Psoas muscle (tissue), 8 donors: ENCODE results near the gene RSPH6A. TPM values are rescaled to one million over a fixed set of nuclear protein-coding genes. Genes with fewer than 3 reads are reported as not detected.

Source experiments
- ATAC-seq, 4 donors: fragments of 200-7000 bp; cut with Tn5 transposase; one replicate each; pipeline ENCODE4 v1.9.1; 2020; ENCODE audit warnings: moderate library complexity in 3 of 4, mild to moderate bottlenecking in 2 of 4
- DNase-seq, 2 donors: peaks; one replicate each; pipeline ENCODE4 v3.0.0-alpha.2; 2020
- H3K27ac ChIP-seq: fragments of 200-600 bp; one replicate; pipeline ENCODE4 v1.8.0; 2022
- H3K27me3 ChIP-seq, 3 donors: fragments of 200-600 bp in 1 of 3; one replicate each; pipeline versions ENCODE4 v1.6.1 to v1.8.0; 2013 to 2022; ENCODE audit warnings: low read length in 2 of 3, mild to moderate bottlenecking in 2 of 3, moderate library complexity in 1 of 3; ENCODE audit not compliant: insufficient read depth in 3 of 3
- H3K36me3 ChIP-seq, 2 donors: fragments of 200-600 bp in 1 of 2; one replicate each; pipeline versions ENCODE4 v1.6.1 to v1.8.0; 2013 to 2022; ENCODE audit warnings: low read depth in 1 of 2, mild to moderate bottlenecking in 1 of 2, moderate library complexity in 1 of 2; ENCODE audit not compliant: insufficient read depth in 1 of 2
- H3K4me1 ChIP-seq: fragments of 200-600 bp; one replicate; pipeline ENCODE4 v1.8.0; 2022
- H3K4me3 ChIP-seq: fragments of 200-600 bp; one replicate; pipeline ENCODE4 v1.8.0; 2022; ENCODE audit warnings: mild to moderate bottlenecking
- H3K9me3 ChIP-seq: fragments of 200-600 bp; one replicate; pipeline ENCODE4 v1.8.0; 2022
- CTCF ChIP-seq: fragments of 200-600 bp; IDR thresholded peaks from one replicate; pipeline ENCODE4 v1.8.0; 2022; ENCODE audit warnings: antibody characterized with exemption
- WGBS, 3 donors: extraction: QIAGEN DNeasy Blood & Tissue Kit; methylation state at CpG; one replicate each; pipeline versions ENCODE4 v1.1.6 to v1.1.7; 2013; 5-methylcytosine and 5-hydroxymethylcytosine counted together
- intact Hi-C, 2 donors: fragments of 100-400 bp; cut with DNase I; formaldehyde crosslinking; loops; one replicate each; pipeline versions ENCODE4 v1.11.0 to v1.14.2; 2022
- polyA plus RNA-seq, 3 donors: library from polyadenylated mRNA; stranded (reverse); fragments of 200-250 nt; gene quantifications; one replicate each; pipeline ENCODE4 v1.2.3, GENCODE V29; 2013
- total RNA-seq, 4 donors: library from RNA; stranded (reverse); fragmentation: NEBNext Ultra II Directional in 2 of 4; extraction: Animal tissue kit (Norgen Biotek cat#: 25700) in 2 of 4; gene quantifications; one replicate each; pipeline versions ENCODE4 v1.2.1 to v1.2.4, GENCODE V29; 2021 to 2023
- donor health status: healthy with polysubstance abuse.
- donor health status: DM: no; HTN: no; CAD: no; lungs with moderate emphysema.
- donor health status: Bipolar disorder and iron deficiency.
- donor health status: healthy.
- donor health status: DM: yes; HTN: yes; CAD: no.
- donor health status: DM: no; HTN: no; CAD: no.
- donor health status: DM: no; HTN: no; CAD: no.
- donor health status: DM: yes; HTN: yes; CAD: no.

The RSPH6A gene
- total and polyA plus RNA-seq, 7 donors = 0.03 to 0.15 (median 0.09) TPM; not detected in 3

GRCh38 chr19:45819769-45820168, 4.7 kb upstream of the RSPH6A start:
- H3K4me3 ChIP-seq = no peak overlapping the region
- H3K27me3 ChIP-seq = peaks cover 0 to 2% (median 0%) of the 10 kb centered on the region in 3 donors
- H3K27ac ChIP-seq = no peak overlapping the region
- no peaks in the 10 kb centered on the region for H3K9me3 ChIP-seq
- DNase-seq (no peak), ATAC-seq (no peak)
- WGBS, 3 donors = 90 to 91% (median 90%) methylated on average over 5 to 6 of the region's 6 CpGs
- H3K36me3 ChIP-seq = peaks cover 2 to 42% of the 10 kb centered on the region in 2 donors
- peaks cover 5% of the 10 kb centered on the region for H3K4me1 ChIP-seq
- intact Hi-C loops = no loop called here
- no peak for TF ChIP-seq CTCF

GRCh38 chr19:45817725-45818301, 2.7 kb upstream of the RSPH6A start:
- Histone ChIP-seq H3K36me3 (peaks cover 0 to 25% of the 10 kb centered on the region in 2 donors), H3K27me3 (peaks cover 0 to 2% (median 0%) of the 10 kb centered on the region in 3 donors), H3K9me3 (no peaks in the 10 kb centered on the region), H3K4me1 (no peaks in the 10 kb centered on the region), H3K4me3 (no peak overlapping the region), H3K27ac (no peak overlapping the region)
- intact Hi-C loops = loop anchor here in 1 of 2 donors (1.0 kb wide), 1 partner anchor 65 kb away; no protein-coding TSS in a partner anchor
- 66 to 79% (median 75%) methylated on average over 17 to 19 of the region's 19 CpGs for WGBS, 3 donors
- ATAC-seq = peak in 3 of 4 donors; percentile 7 to 20 (median 19)
- DNase-seq = no peak
- no peak for TF ChIP-seq CTCF

GRCh38 chr19:45817010-45817724, 2.1 kb upstream of the RSPH6A start:
- no peak overlapping the region for H3K27ac ChIP-seq

GRCh38 chr19:45816236-45817009, 1.3 kb upstream of the RSPH6A start:
- TF ChIP-seq CTCF = no peak
- H3K27me3 ChIP-seq = peaks cover 0 to 2% (median 0%) of the 10 kb centered on the region in 3 donors
- ATAC-seq (peak in 3 of 4 donors; percentile 3 to 12 (median 6)), DNase-seq (no peak)
- intact Hi-C loops = loop anchor here in 1 of 2 donors (1.0 kb wide), 1 partner anchor 67 kb away; no protein-coding TSS in a partner anchor
- H3K9me3 ChIP-seq = no peaks in the 10 kb centered on the region
- no peak overlapping the region for H3K4me3 ChIP-seq
- H3K4me1 ChIP-seq = no peaks in the 10 kb centered on the region
- WGBS, 3 donors = 61 to 70% (median 63%) methylated on average over 13 to 18 of the region's 18 CpGs
- H3K27ac ChIP-seq = no peak overlapping the region
- peaks cover 0 to 19% of the 10 kb centered on the region in 2 donors for H3K36me3 ChIP-seq

More at GRCh38 chr19:45817010-45817724, 2.1 kb upstream of the RSPH6A start:
- Histone ChIP-seq H3K9me3 (no peaks in the 10 kb centered on the region), H3K4me3 (no peak overlapping the region), H3K4me1 (no peaks in the 10 kb centered on the region), H3K27me3 (peaks cover 0 to 2% (median 0%) of the 10 kb centered on the region in 3 donors), H3K36me3 (peaks cover 0 to 20% of the 10 kb centered on the region in 2 donors)
- intact Hi-C loops = loop anchor here in 1 of 2 donors (1.0 kb wide), 1 partner anchor 66 kb away; no protein-coding TSS in a partner anchor
- WGBS, 3 donors = 19 to 23% (median 21%) methylated on average over 24 of the region's 24 CpGs
- DNase-seq (peak; percentile 92 to 97), ATAC-seq (peak; percentile 86 to 91 (median 88))
- TF ChIP-seq CTCF = peak; percentile 95
